Fibroblast of mammary gland (primary cell): ENCODE results near the gene ARHGEF16.

Source experiments
- DNase-seq: peaks from one replicate; pipeline ENCODE4 v3.0.0-alpha.2; 2010; ENCODE audit warnings: low read depth
- H3K4me3 ChIP-seq: 2 replicates; pipeline ENCODE4 v1.5.1; 2011; ENCODE audit warnings: low read depth, mild to moderate bottlenecking, low read length, moderate library complexity; ENCODE audit not compliant: control insufficient read depth
- TF ChIP-seq, protein P1 (sequence below): conservative IDR thresholded peaks from 2 replicates; pipeline ENCODE4 v1.5.1; 2011; ENCODE audit warnings: low read depth, low read length, inconsistent platforms; ENCODE audit not compliant: control insufficient read depth, insufficient read depth

Gene ARHGEF16

DNA sequence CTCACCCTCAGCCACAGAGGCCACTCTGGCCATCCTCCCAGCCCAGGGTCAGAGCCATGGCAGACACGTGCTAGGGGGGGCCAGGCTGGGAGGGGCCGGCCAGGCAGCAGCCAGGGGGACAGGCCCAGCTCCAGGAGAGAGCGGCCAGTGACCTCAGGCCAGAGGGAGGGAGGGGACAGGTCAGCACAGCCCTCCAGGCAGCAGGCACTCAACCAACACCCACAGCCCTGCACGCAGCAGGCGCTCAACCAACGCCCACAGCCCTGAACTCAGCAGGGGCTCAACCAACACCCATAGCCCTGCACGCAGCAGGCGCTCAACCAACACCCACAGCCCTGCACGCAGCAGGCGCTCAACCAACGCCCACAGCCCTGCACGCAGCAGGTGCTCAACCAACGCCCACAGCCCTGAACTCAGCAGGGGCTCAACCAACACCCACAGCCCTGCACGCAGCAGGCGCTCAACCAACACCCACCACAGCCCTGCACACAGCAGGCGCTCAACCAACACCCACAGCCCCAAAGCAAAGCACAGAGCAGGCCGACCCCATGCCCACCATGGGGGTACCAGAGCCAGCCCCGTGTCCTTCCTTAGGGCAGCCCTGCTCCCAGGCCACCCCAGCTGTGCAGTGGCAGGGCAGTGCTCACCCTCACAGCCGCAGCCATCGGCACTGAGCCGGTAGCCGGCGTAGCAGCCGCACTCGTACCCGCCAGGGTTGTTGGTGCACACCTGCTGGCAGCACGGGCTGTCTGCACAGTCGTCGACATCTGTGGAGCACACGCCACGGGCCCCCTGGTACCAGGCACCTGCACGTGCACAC is 55.9 kb downstream of the ARHGEF16 start:
- H3K4me3 ChIP-seq, result no peak overlapping the region
- TF ChIP-seq, protein P1, sequence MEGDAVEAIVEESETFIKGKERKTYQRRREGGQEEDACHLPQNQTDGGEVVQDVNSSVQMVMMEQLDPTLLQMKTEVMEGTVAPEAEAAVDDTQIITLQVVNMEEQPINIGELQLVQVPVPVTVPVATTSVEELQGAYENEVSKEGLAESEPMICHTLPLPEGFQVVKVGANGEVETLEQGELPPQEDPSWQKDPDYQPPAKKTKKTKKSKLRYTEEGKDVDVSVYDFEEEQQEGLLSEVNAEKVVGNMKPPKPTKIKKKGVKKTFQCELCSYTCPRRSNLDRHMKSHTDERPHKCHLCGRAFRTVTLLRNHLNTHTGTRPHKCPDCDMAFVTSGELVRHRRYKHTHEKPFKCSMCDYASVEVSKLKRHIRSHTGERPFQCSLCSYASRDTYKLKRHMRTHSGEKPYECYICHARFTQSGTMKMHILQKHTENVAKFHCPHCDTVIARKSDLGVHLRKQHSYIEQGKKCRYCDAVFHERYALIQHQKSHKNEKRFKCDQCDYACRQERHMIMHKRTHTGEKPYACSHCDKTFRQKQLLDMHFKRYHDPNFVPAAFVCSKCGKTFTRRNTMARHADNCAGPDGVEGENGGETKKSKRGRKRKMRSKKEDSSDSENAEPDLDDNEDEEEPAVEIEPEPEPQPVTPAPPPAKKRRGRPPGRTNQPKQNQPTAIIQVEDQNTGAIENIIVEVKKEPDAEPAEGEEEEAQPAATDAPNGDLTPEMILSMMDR, result no peak
- DNase-seq, result no peak

DNA sequence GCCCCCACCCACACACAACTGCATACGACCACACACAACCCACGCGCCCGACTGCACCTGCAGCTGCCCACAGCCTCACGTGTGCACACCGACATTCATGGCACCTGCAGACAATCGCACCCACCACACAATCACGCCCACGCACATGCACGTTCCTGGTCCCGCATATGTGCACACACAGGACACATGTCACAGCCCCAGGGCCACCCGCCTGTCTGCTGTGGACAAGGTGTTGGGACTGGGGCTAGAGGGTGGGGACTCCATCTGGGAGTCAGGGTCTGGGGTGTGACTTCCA is 56.4 kb downstream of the ARHGEF16 start:
- no peak for DNase-seq
- TF ChIP-seq, protein P1, result no peak
- no peak overlapping the region for H3K4me3 ChIP-seq

DNA sequence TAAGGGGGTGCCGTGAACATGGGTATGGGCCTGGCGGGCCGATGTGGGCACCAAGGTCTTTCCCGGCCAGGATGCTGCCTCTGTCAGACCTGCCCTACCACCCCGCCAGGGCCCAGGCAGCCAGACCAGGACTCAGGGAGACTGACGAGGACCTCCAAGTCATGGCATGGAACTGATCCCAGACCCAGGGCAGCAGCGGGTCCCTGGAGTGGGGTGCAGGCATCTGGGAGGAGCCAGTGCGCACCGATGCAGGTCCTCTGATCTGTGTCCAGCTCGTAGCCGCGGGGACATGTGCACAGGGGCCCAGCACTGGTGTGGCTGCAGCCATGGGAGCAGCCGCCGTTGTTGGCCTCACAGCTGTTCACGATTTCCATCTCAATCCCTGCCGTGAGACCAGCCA is 56.8 kb downstream of the ARHGEF16 start:
- H3K4me3 ChIP-seq, result no peak overlapping the region
- DNase-seq, result no peak
- TF ChIP-seq, protein P1, result no peak

DNA sequence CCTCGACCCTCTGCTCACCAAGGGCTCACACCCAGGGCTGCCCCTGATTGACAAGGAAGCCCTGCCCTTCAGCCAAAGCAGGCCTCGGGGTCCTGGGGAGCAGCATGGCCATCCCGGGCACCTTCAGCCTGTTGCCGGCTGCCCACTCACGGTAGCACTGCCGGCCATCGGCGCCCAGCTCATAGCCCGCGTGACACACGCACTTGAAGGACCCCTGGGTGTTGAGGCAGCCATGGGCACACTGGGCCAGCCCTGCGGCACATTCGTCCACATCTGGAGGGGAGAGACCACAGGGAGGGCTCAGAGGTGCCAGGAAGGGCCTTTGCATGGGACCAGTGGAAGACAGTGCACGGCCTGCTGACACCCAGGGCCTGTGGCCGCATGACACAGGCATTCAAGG is 57.4 kb downstream of the ARHGEF16 start:
- no peak for DNase-seq
- H3K4me3 ChIP-seq, result no peak overlapping the region
- TF ChIP-seq, protein P1, result no peak

DNA sequence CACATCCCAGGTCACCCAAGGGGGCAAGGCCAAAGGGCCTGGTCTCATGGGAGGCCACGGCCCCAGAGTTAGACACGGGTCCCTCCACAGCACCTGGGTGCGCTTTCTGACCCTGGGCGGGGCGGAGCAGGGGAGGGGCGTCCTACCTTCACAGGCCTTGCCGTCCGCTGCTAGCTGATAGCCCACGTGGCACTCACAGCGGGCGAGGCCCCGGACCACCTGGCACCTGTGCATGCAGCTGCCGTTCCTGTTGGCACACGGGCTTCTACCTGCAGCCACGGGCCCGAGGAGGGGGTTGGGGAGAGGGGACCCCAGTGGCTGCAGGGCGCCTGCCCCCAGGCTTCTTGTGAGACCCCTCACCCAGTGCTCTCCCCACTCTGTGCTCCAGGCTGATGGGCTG is 59.9 kb downstream of the ARHGEF16 start:
- H3K4me3 ChIP-seq, result no peak overlapping the region
- TF ChIP-seq, protein P1, result no peak
- DNase-seq, result no peak

DNA sequence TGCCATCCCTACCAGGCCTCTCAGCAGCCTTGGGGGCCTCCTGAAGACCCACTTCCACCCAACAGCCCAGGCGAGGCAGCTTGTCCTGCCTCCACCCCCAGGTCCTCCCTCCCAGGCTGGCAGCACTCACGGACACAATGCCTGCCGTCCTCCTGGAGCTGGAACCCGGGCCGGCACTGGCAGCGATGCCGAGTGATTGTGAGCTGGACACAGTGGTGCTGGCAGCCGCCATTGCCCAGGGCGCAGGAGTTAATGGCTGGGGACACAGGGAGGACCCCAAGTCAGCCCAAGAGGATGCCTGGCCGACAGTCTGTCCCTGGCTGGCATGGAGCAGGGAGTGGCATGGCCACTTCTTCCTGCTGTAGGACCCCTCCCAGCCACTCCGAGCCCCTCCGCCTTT is 60.8 kb downstream of the ARHGEF16 start:
- no peak for DNase-seq
- no peak overlapping the region for H3K4me3 ChIP-seq
- TF ChIP-seq, protein P1, result no peak

DNA sequence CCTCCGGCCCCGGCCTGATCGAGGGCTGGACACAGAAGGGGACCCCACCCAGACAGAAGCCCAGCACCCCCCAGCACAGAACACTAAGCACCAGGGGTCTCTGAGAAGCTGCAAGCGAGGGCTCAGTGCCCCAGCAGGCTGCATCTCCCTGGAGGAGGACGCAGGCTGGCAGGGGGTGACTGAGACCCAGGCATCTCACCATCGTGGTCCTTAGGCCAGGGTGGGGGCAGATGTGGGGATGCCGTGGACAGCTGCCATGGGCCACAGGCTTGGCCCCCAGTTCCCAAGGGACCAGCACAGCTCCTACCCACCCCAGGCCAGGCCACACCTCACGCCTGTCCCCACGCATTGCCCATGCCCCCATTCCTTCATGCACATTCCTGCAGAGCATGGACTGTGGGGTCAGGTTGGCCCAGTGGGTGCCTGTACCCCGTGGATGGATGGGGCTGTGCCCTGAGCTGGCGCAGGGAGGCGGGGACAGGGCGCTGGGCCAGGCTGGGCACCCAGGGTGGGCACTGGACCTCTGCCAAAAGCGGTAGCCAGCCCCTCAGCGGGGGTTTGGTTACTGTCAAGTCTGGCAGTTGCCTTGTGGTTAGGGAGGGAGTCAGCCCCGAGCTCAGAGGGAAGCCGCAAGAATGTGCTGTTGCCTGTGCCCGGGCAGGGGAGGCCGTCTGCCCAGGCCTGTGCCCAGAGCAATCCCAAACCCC is 61.5 kb downstream of the ARHGEF16 start:
- no peak overlapping the region for H3K4me3 ChIP-seq
- no peak for DNase-seq
- TF ChIP-seq, protein P1, result no peak
